Colonic mucosa (tissue), 4 donors: ENCODE results near the gene MPRIP. TPM values are rescaled to one million over a fixed set of nuclear protein-coding genes. Genes with fewer than 3 reads are reported as not detected.

Experiments
- DNase-seq: peaks from one replicate; pipeline ENCODE4 v3.0.0-alpha.2; 2020
- H3K27ac ChIP-seq: fragments of 200-600 bp; one replicate; pipeline ENCODE4 v1.8.0; 2021
- H3K27me3 ChIP-seq: fragments of 200-600 bp; one replicate; pipeline ENCODE4 v1.8.0; 2021
- H3K36me3 ChIP-seq: fragments of 200-600 bp; one replicate; pipeline ENCODE4 v1.8.0; 2021
- H3K4me1 ChIP-seq: fragments of 200-600 bp; one replicate; pipeline ENCODE4 v1.8.0; 2021; ENCODE audit warnings: mild to moderate bottlenecking
- H3K4me3 ChIP-seq: fragments of 200-600 bp; one replicate; pipeline ENCODE4 v1.8.0; 2021
- H3K9ac ChIP-seq, 2 donors: one replicate each; pipeline ENCODE4 v1.7.0; 2013; ENCODE audit warnings: control low read depth in 2 of 2, low read depth in 2 of 2, low read length in 2 of 2
- H3K9me3 ChIP-seq: fragments of 200-600 bp; one replicate; pipeline ENCODE4 v1.8.0; 2021
- CTCF ChIP-seq: fragments of 200-600 bp; IDR thresholded peaks from one replicate; pipeline ENCODE4 v1.8.0; 2022; ENCODE audit warnings: antibody characterized with exemption, mild to moderate bottlenecking
- intact Hi-C: fragments of 100-400 bp; cut with DNase I; formaldehyde crosslinking; loops from one replicate; pipeline ENCODE4 v1.14.1; 2022
- total RNA-seq, 2 donors: library from RNA; stranded (reverse); fragmentation: NEBNext Ultra II Directional in 1 of 2; extraction: Animal tissue kit (Norgen Biotek cat#: 25700) in 1 of 2; gene quantifications; one replicate each; pipeline ENCODE4 v1.2.1, GENCODE V29; 2021
- donor health status: healthy.
- donor health status: DM: no; HTN: no; CAD: no.
- donor health status: DM: no; HTN: no; CAD: no.

MPRIP gene
- total RNA-seq, 2 donors from 2014 or later = 146 to 211 TPM

- intact Hi-C loops = no loop called here
- DNase-seq = peak; percentile 70
- Histone ChIP-seq H3K4me3 (no peak overlapping the region), H3K36me3 (no peaks in the 10 kb centered on the region), H3K27ac (peak overlapping the region; percentile 82), H3K9me3 (no peaks in the 10 kb centered on the region), H3K4me1 (peaks cover 37% of the 10 kb centered on the region), H3K9ac (peak overlapping the region in 1 of 2 donors; percentile 81), H3K27me3 (no peaks in the 10 kb centered on the region)
- no peak for TF ChIP-seq CTCF
These were observed 66.3 kb downstream of the MPRIP start for GRCh38 chr17:17108451-17109049.

DNA sequence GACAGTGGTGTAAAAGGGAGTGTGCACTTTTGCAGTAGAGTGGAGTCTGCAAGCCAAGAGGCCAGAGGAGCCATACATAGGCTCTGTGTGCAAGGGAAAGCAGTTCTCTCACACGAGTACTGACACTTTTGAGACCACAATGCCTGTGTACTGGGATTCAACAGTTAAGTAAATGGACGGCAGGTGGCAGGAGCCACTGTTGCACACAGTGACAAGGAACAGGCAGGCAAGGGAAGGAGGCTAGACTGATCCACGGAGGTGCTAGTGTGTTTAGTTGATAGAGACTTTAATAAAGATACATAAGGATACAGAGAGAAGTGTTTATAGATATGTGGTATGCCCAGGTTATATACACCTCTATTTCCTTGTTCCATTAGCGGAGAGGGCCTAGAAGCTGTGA, 67.0 kb downstream of the MPRIP start:
- Histone ChIP-seq H3K36me3 (no peaks in the 10 kb centered on the region), H3K4me1 (peaks cover 37% of the 10 kb centered on the region), H3K27ac (peak overlapping the region; percentile 82), H3K4me3 (no peak overlapping the region), H3K9me3 (no peaks in the 10 kb centered on the region), H3K9ac (peak overlapping the region in 1 of 2 donors; percentile 81), H3K27me3 (no peaks in the 10 kb centered on the region)
- DNase-seq = peak; percentile 66
- TF ChIP-seq CTCF = peak; percentile 17
- intact Hi-C loops = no loop called here

DNA sequence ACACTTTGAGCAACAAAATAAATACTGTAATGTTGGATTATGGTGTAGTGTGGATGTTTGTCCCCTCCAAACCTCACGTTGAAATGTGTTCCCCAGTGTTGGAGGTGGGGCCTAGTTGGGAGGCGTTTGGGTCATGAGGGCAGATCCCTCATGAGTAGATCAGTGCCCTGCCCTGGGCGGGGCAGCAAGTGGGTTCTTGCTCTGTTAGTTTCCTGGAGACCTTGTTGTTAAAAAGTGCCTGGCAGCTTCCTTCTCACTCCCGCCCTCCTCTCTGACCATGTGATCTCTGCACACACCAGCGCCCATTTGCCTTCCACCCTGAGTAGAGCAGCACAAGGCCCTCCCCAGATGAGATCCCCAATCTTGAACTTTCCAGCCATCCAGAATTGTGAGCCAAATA, 67.7 kb downstream of the MPRIP start:
- Histone ChIP-seq H3K36me3 (no peaks in the 10 kb centered on the region), H3K4me3 (no peak overlapping the region), H3K9ac (peak overlapping the region in 1 of 2 donors; percentile 81), H3K4me1 (peaks cover 37% of the 10 kb centered on the region), H3K9me3 (no peaks in the 10 kb centered on the region), H3K27ac (peak overlapping the region; percentile 82), H3K27me3 (no peaks in the 10 kb centered on the region)
- intact Hi-C loops = no loop called here
- no peak for TF ChIP-seq CTCF
- DNase-seq = peak; percentile 91

GRCh38 chr17:17110520-17110919, 68.3 kb downstream of the MPRIP start:
- intact Hi-C loops = no loop called here
- H3K9ac ChIP-seq = peak overlapping the region in 1 of 2 donors; percentile 81
- TF ChIP-seq CTCF = no peak
- H3K4me3 ChIP-seq = no peak overlapping the region
- H3K9me3 ChIP-seq = no peaks in the 10 kb centered on the region
- H3K4me1 ChIP-seq = peaks cover 37% of the 10 kb centered on the region
- no peaks in the 10 kb centered on the region for H3K36me3 ChIP-seq
- no peaks in the 10 kb centered on the region for H3K27me3 ChIP-seq
- H3K27ac ChIP-seq = peak overlapping the region; percentile 82
- no peak for DNase-seq

- no peak for DNase-seq
- no peak overlapping the region for H3K4me3 ChIP-seq
- intact Hi-C loops = no loop called here
- H3K4me1 ChIP-seq = peaks cover 37% of the 10 kb centered on the region
- H3K9me3 ChIP-seq = no peaks in the 10 kb centered on the region
- no peaks in the 10 kb centered on the region for H3K27me3 ChIP-seq
- H3K27ac ChIP-seq = no peak overlapping the region
- H3K9ac ChIP-seq = no peak overlapping the region
- TF ChIP-seq CTCF = no peak
- no peaks in the 10 kb centered on the region for H3K36me3 ChIP-seq
These were observed 69.4 kb downstream of the MPRIP start for GRCh38 chr17:17111401-17112393.
